CD1c-positive myeloid dendritic cell (primary cell): ENCODE measurements around the gene GRIP2.
"Not testable (repeated sequence)": the region's sequence is repeated elsewhere in the genome, so short reads cannot be mapped to it uniquely, and the experiment has no call there.

Experiments used
- DNase-seq: peaks from one replicate; pipeline ENCODE4 v3.0.0-alpha.2; 2016; ENCODE audit errors: extremely low spot score

The GRIP2 gene

DNA sequence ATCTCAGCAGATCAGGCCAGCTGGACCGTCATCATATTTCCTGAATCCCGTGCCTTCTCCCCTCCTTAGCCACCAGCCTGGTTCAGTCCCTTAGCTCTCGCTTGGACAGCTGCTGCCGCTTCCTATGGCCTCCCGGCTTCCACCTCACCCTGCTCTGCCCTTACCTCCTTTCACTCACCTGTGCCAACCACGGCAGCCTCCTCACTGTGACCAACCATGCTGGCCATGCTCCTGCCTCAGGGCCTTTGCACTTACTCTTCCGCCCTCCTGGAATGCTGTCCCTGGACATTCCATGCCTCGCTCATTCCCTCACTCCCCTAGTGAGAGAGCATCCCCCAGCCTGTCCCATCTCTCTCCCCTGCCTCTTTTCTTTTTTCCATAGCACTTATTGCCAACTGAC, 19.2 kb downstream of the GRIP2 start:
- no peak for DNase-seq

GRCh38 chr3:14520149-14520548, 20.0 kb downstream of the GRIP2 start:
- DNase-seq: no peak

DNA sequence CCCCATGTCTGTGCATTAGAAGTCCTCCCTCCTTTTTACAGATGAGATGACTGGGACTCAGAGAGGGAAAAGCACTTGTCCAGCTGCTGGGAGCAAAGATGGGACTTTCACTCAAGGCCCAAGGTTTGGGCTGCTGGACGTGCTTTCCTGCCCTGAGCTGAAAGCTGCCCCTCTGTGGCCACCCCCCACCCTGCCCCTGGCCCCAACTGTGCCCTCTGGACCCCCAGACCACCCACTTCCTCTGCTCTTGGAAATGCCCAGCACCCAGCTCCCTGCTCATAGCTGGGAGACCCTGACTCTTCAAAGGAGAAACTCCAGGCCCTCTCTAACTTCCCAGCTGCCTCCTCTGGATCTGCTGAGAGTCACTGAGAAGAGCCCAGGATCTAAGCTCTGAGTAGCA, 20.7 kb downstream of the GRIP2 start:
- DNase-seq: no peak

- DNase-seq: no peak
These were observed 21.2 kb downstream of the GRIP2 start for GRCh38 chr3:14518893-14519292.

DNA sequence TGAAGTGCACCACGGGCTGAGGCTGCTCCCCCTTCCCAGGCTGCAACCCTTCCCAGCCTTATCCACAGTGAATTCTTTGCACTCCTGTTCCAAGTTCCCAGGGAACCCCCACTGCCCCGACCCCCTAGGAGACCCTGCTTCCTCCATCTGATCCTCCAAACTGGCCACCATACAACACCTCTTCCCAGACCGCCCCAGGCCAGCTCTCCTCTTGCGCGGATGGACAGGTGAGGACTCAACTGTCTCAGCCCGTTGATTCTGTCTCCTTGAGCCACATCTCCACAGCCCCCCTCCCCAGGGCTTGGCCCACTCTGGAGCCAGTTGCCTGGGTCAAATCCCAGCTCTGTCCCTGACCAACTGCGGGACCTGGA, 21.7 kb downstream of the GRIP2 start:
- no peak for DNase-seq

DNA sequence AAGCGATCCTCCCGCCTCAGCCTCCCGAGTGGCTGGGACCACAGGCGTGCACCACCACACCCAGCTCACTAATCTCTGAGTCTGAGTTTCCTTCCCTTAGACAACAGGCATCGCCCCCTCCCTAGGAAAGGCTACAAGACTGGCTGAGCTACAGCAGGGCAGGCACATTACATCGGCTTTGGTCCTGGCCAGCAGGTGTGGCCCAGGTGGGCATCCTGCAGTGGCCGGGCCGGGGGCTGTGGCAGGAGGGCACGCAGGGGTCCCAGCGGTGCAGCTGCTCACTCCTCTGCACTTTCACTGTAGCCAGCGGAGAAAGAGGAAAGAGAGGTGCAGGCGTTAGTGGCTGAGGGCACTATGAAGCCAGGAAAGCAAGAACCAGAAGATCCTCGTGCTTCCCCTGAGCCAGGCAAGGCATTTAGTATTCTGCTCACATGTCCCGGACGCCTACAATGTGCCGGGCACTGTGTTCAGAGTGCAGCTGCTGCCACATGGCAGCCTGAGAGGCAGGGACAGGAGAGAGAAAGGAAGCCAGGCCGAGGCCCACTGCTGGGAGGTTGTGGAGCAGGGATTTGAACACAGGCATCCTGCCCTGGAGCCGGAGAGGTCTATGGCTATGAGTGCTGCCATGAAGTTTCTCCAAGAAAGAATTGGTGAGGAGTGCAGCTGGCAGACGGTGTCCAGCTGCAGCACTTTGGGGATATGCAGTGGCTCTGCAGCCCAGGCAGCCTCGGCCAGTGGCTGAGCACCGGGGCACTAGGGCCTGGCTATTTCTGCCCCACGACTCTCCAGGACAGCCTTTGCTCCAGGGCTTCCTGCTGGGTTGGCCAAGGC, 22.3 kb downstream of the GRIP2 start:
- DNase-seq: no peak

DNA sequence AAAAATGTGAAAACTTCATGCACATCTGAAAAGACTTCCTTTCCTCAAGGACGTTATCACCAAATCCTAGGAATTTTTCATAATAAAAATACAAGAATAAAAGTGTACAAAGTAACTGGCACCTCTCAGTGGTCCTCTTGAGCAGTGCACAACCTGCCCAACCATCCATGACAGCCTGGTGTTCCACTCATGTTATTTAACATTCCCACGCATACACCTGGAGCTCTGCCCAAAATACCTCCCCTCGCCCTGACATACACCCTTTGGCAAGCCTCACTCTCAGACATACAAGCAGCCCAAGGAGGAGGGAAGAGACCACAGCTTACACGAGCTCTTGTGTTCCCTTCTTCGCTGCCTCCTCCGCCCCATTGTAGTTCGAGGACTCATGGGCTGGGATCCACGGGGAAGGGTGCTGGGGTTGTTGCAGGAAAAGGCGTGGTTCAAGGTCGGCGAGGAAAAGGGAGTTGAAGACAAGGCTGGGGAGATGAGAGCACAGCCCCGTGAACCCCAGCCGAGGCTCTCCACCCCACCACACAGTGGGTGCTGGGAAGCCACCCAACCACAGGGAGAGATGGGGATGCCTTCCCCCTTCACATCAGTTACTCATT, 23.3 kb downstream of the GRIP2 start:
- no peak for DNase-seq

GRCh38 chr3:14515526-14515925, 24.6 kb downstream of the GRIP2 start:
- not testable (repeated sequence) for DNase-seq

GRCh38 chr3:14514323-14514720, 25.8 kb downstream of the GRIP2 start:
- no peak for DNase-seq

DNA sequence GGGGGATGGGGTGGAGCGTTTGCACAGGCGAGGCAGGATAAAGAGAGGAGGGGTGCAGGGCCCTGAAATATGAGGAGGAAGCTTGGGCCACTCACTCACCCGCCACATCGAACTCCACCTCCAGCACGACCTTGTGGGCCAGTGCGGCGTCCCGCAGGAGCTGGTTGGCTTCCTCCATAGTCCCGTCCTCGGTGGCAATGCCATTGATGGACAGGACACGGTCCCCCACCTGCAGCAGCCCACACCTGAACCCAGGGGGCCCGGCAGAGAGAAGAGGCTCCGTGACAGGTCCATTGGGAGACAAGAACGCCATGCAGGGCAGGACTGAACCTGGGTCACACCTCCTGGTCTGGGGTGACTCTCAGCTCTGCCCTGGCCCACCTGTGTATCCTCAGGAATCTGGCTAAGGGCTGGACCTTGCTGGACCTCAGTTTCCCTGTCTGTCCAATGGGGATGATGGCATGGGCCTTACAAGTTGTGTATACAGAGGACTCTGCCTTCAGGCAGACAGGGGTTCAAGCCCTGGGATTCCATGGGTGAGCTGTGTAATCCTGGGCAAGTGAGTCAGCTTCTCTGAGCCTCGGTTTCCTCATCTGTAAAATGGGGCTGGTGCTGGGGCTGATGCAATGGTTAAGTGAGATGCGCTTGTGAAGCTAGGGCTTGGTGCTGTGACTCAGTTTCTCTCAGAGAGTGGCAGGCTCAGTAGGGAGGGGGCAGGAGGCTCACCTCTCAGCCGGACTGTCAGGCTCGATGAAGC, 26.4 kb downstream of the GRIP2 start:
- DNase-seq: no peak

GRCh38 chr3:14512942-14513327, 27.2 kb downstream of the GRIP2 start:
- DNase-seq: no peak

DNA sequence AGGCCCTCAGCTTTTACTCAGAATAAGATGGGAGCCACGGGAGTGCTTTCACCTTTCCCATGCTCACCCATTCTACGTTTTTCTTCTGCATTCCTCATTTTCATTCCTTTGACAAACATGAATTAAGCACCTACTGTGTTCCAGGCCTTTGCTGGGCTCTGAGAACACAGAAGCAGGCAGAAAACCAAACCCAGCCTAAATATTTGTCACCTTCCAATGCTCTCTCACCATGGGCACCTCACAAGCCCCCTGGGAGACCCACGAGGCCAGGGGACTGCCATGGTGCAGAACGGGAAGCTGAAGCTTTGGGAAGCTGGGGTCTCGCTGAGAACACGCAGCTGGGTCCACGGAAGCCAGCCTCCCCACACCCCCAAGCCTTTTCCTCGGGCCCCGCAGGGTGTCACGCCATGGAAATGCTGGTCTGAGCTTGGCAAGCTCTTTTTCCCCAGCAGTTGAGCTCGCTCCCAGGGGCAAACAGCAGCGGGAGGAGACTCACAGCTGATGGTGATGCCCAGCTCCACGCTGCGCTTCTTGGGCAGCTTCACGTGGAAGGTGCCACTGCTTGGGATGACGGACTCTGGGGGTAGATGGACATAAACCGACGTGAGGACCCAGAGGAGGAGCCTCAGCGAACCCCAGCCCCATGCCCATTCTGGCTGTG, 27.7 kb downstream of the GRIP2 start:
- DNase-seq: no peak

GRCh38 chr3:14511623-14512280, 28.4 kb downstream of the GRIP2 start:
- DNase-seq: no peak

DNA sequence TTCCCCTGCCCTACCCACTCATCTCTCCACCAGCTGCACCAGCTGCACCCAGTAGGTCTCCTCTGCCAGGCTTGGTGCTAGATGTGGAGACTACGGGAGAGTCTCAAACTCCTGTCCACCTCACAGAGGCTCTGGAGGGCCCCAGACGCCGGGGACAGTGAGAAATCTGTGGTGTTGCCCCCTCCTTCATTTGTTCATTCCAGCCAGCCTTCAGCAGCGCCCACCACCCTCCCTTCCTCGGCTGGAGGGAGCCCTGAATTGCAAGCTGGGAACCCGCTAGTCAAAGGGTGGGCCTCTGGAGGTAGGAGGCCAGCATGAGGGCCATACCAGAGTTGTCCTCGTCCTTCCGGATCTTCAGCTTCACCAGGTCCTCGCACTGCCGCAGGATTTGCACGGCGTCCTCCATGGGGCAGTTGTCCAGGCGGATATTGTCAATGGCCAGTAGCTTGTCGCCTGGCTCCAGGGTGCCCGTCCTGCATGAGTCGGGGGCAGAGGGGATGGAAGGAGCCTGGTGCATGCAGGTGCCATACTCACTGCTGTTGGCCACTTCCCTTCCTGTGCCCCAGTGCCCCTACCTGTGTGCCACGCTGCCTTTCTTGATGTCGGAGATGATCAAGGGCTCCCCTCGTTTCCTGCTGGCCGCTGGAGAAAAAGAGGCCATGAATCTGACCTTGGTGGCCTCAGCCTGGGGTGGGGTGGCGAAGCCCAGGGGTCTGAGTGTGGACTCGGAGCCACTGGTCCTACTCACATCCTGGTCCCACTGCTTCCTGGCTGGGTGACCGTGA, 29.1 kb downstream of the GRIP2 start:
- DNase-seq: no peak

GRCh38 chr3:14509796-14510100, 30.4 kb downstream of the GRIP2 start:
- no peak for DNase-seq

DNA sequence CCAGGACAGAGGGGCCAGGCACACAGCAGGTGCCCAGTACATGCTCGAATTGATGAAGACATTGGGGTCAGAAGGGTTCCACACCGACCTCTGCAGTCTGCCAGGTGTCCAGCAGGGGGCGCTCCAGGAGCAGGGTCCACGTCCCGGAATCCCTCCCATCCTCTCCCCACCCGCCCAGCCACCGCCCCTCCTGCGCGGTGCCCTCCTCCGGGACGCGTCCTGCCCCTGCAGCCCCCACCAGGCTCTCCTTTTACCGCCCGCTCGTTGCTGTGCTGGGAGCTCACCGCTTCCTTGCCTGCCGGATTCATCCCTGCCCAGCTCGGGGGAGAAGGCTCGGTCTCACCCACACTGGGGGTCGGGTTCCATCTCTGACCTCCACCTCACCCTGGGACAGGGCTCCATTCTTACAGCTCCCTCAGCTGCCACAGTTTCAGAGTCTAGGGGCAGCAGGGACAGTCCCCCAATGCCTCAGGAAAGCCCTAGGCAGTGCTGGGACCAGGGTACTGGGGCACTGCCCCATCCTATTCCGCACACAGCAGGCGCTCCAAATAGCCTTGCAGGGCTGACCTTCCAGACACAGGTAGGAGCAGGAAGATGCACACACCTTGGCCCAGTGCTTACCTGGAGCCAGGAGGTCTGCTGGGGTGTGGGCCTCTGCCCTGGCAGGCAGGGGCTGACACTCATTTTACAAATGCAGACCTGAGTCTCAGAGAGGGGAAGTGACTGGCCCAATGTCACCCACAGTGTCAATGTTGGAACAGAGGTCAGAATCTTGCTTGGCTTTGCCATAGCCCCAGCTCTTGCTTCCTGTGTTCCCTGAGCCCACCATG, 31.0 kb downstream of the GRIP2 start:
- DNase-seq: peak; percentile 60

DNA sequence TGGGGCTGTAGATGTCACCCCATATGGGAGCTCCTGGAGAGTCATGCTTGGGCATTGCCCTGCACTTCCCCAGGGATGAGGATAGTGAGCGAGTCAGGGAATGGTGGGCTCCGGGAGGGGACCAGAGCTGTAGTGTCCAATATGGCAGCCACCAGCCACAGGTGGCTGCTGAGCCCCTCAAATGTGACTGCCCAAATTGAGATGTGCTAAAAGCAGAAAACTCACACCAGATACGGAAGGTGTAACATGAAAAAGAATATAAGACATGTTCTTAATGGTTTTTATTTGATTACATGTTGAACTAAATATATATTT, 31.7 kb downstream of the GRIP2 start:
- no peak for DNase-seq

DNA sequence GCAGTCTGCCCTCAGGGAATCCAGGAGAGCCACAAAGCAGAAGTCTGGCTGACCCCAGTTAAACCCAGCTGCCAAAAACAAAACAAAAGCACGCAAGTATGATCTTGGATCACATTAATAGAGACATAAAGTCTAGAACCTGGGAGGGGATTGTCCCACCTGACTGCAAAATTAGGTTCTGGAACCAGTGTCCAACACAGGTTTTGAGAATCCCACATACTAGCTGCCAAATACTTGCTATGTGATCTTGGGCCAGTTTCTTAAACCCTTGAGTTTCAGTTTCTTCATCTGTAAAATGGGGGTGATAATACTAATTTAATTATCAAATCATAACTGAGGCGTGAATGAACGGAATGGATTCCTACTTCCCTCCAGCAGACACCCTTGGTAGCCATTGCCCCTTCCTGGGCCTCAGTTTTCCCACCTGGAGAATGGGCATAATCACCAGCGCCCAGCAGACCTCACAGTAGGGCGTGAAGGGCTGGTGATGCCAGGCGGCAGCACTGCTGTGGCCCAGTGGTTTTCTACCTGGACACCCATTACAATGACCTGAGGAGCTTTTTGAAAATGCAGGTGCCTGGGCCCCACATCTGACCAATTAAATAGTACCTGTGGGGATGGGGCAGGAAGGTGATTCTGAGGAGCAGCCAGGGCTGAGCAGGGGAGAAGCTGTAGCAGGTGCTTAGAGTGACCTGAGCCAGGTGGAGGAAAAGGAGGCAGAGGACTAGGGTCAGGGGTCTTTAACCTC, 32.2 kb downstream of the GRIP2 start:
- DNase-seq: no peak

GRCh38 chr3:14507305-14507741, 32.8 kb downstream of the GRIP2 start:
- no peak for DNase-seq
